ENCODE data around the gene C1orf21. TPM values are rescaled to one million over a fixed set of nuclear protein-coding genes. Genes with fewer than 3 reads are reported as not detected.

C1orf21 gene
- total and polyA plus RNA-seq, 2 of the 4 experiments (the other 2 are of a cell fraction), result 6.4 to 9.9 TPM

DNA sequence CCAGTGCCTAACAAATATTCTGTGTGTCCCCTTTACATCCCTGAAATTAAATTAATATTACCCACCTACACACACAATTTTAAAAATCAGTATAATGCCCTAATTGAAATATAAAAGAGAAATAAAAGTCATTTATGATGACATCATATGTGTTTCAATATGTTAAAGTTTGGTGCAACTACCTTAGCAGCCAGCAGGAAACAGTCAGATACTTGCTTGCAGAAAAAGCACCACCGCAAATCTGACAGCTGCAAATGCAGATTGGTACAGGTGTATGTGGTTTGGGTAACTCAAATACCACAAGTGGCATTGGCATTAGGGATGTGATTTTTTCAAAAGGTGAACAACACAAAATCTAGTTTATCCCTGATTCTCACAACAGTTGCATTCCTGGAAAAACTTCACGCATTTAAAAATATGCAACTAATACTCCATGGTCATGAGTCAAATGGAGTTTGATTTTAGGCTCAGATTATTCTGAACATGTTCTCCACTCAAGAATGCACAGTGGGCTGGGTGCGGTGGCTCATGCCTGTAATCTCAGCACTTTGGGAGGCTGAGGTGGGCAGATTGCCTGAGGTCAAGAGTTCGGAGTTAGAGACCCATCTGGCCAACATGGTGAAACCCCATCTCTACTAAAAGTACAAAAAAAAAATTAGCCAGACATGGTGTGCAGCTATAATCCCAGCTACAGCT is 261.5 kb downstream of the C1orf21 start:
- H4K8ac ChIP-seq (ENCODE audit: low read depth in 2 of 2, low read length in 2 of 2), result no peak overlapping the region
- no peak overlapping the region for H3K56ac ChIP-seq (ENCODE audit: extremely low read depth, insufficient read depth, low read length)
- H3K18ac ChIP-seq (ENCODE audit: low read depth, low read length), result no peak overlapping the region
- dilution Hi-C loops (cut with HindIII; ENCODE audit: low sequenced_read_pairs, unreplicated experiment) (no loop called here), intact Hi-C loops (cut with micrococcal nuclease) (no loop called here), in situ Hi-C loops (cut with MboI; ENCODE audit: low sequenced_read_pairs) (no loop called here)
- no peak overlapping the region for H2AK9ac ChIP-seq (replicated peaks; ENCODE audit: low read depth, low read length, poor library complexity)
- no peak overlapping the region for H3K4me3 ChIP-seq (ENCODE audit: insufficient read depth, low read depth, low read length)
- no peaks in the 10 kb centered on the region for H3K79me1 ChIP-seq (ENCODE audit: low read depth in 1 of 2, low read length in 2 of 2)
- CTCF ChIA-PET, result no interaction called here
- no peak overlapping the region for H2AK5ac ChIP-seq (ENCODE audit: low read depth, low read length)
- H2BK5ac ChIP-seq (ENCODE audit: low read depth, low read length, poor library complexity, severe bottlenecking), result no peak overlapping the region
- no peak overlapping the region for H3K9ac ChIP-seq (ENCODE audit: low read depth, low read length)
- no peak for TF ChIP-seq RCOR1 (IDR thresholded peaks at IDR 0.05; ENCODE audit: insufficient replicate concordance, low read length)
- TF ChIP-seq BHLHE40 (IDR thresholded peaks at IDR 0.05; ENCODE audit: low read depth, low read length), result no peak
- TF ChIP-seq MXI1 (IDR thresholded peaks at IDR 0.05; ENCODE audit: borderline replicate concordance, low read depth, low read length), result no peak
- TF ChIP-seq, protein P1, sequence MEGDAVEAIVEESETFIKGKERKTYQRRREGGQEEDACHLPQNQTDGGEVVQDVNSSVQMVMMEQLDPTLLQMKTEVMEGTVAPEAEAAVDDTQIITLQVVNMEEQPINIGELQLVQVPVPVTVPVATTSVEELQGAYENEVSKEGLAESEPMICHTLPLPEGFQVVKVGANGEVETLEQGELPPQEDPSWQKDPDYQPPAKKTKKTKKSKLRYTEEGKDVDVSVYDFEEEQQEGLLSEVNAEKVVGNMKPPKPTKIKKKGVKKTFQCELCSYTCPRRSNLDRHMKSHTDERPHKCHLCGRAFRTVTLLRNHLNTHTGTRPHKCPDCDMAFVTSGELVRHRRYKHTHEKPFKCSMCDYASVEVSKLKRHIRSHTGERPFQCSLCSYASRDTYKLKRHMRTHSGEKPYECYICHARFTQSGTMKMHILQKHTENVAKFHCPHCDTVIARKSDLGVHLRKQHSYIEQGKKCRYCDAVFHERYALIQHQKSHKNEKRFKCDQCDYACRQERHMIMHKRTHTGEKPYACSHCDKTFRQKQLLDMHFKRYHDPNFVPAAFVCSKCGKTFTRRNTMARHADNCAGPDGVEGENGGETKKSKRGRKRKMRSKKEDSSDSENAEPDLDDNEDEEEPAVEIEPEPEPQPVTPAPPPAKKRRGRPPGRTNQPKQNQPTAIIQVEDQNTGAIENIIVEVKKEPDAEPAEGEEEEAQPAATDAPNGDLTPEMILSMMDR (conservative IDR thresholded peaks at IDR 0.05; ENCODE audit: low read depth, low read length), result no peak
- no peak for TF ChIP-seq SMC3 (IDR thresholded peaks at IDR 0.05; ENCODE audit: low read depth, low read length)
- TF ChIP-seq RAD21 (IDR thresholded peaks at IDR 0.05; ENCODE audit: low read length), result no peak
- TF ChIP-seq, protein P2, sequence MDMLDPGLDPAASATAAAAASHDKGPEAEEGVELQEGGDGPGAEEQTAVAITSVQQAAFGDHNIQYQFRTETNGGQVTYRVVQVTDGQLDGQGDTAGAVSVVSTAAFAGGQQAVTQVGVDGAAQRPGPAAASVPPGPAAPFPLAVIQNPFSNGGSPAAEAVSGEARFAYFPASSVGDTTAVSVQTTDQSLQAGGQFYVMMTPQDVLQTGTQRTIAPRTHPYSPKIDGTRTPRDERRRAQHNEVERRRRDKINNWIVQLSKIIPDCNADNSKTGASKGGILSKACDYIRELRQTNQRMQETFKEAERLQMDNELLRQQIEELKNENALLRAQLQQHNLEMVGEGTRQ (IDR thresholded peaks at IDR 0.05; ENCODE audit: low read depth, low read length), result no peak
- no peak for TF ChIP-seq MAZ (IDR thresholded peaks at IDR 0.05; ENCODE audit: borderline replicate concordance, low read depth, low read length)
- TF ChIP-seq NFE2L2 (IDR thresholded peaks at IDR 0.05; ENCODE audit: low read depth, low read length), result no peak
- TF ChIP-seq POLR2A (IDR thresholded peaks at IDR 0.05; ENCODE audit: low read depth, low read length), result no peak
- no peak for TF ChIP-seq FOS (IDR thresholded peaks at IDR 0.05; ENCODE audit: low read depth, low read length)
- TF ChIP-seq CEBPB (IDR thresholded peaks at IDR 0.05; ENCODE audit: low read depth, low read length), result no peak
- TF ChIP-seq RFX5 (IDR thresholded peaks at IDR 0.05; ENCODE audit: low read depth, low read length), result no peak
- no peak for TF ChIP-seq MAFK (IDR thresholded peaks at IDR 0.05; ENCODE audit: low read depth, low read length)
- TF ChIP-seq CHD1 (IDR thresholded peaks at IDR 0.05; ENCODE audit: low read depth, low read length), result no peak
- H3K27ac ChIP-seq (ENCODE audit: insufficient read depth, low read length), result no peak overlapping the region
- 100% methylated on average over 1 of the region's 4 CpGs; no CpG with 5 or more reads in 1 of the 2 experiments for WGBS, 2 experiments (ENCODE audit: extremely low coverage in 2 of 2, insufficient read length in 1 of 2)
- peaks cover 2% of the 10 kb centered on the region; the same call in 1 of the 2 replicates for H3K27me3 ChIP-seq (ENCODE audit: control insufficient read depth, insufficient read depth, low read length)
- H3K36me3 ChIP-seq (ENCODE audit: control insufficient read depth, insufficient read depth, low read length), result no peaks in the 10 kb centered on the region
- DNase-seq, result no peak
- H3K14ac ChIP-seq (replicated peaks; ENCODE audit: low read depth, low read length), result no peak overlapping the region
- no peak overlapping the region for H3K4me2 ChIP-seq (ENCODE audit: low read depth, low read length)
- POLR2A ChIA-PET (ENCODE audit: unreplicated experiment), result no interaction called here
- H3K9me3 ChIP-seq (ENCODE audit: control insufficient read depth, insufficient read depth, low read length), result peaks cover 6% of the 10 kb centered on the region; the same call in 1 of the 2 replicates
- no peak overlapping the region for H3K23ac ChIP-seq (ENCODE audit: low read depth, low read length)
- H4K20me1 ChIP-seq (ENCODE audit: insufficient read depth, low read length), result no peaks in the 10 kb centered on the region
- BruUV-seq (replicated peaks), result no TSS peak
- ATAC-seq (ENCODE audit: low read depth), result no peak
- H2BK20ac ChIP-seq (ENCODE audit: low read depth, low read length), result no peak overlapping the region
- H4K5ac ChIP-seq (ENCODE audit: low read depth, low read length), result no peak overlapping the region
- H4K91ac ChIP-seq (ENCODE audit: insufficient read depth, low read depth, low read length), result no peak overlapping the region
- H3K4ac ChIP-seq (ENCODE audit: low read depth, low read length), result no peak overlapping the region
- no peak overlapping the region for H2BK15ac ChIP-seq (ENCODE audit: low read depth, low read length)
- peaks cover 9% of the 10 kb centered on the region for H3K4me1 ChIP-seq (ENCODE audit: control insufficient read depth, insufficient read depth, low read length)
- no peak overlapping the region for H2AFZ ChIP-seq (replicated peaks; ENCODE audit: low read length, poor library complexity)
- no peak overlapping the region for H2BK120ac ChIP-seq (ENCODE audit: low read depth, low read length)
- peaks cover 8% of the 10 kb centered on the region for H3K9me1 ChIP-seq (ENCODE audit: insufficient read depth, low read length)
